22Rv1 (cell line): Measurements from ENCODE around the gene DEFB119.
"Not testable (repeated sequence)": the region's sequence is repeated elsewhere in the genome, so short reads cannot be mapped to it uniquely, and the experiment has no call there.

Experiments used
- ZFX ChIP-seq: fragments of 450-650 bp; IDR thresholded peaks from 2 replicates; pipeline ENCODE4 v1.6.1; 2017; ENCODE audit warnings: antibody characterized with exemption, borderline replicate concordance
- TF ChIP-seq, protein P1 (sequence below): fragments of 450-650 bp; IDR thresholded peaks from 2 replicates; pipeline ENCODE4 v1.5.1; 2017; ENCODE audit warnings: mild to moderate bottlenecking

DNA sequence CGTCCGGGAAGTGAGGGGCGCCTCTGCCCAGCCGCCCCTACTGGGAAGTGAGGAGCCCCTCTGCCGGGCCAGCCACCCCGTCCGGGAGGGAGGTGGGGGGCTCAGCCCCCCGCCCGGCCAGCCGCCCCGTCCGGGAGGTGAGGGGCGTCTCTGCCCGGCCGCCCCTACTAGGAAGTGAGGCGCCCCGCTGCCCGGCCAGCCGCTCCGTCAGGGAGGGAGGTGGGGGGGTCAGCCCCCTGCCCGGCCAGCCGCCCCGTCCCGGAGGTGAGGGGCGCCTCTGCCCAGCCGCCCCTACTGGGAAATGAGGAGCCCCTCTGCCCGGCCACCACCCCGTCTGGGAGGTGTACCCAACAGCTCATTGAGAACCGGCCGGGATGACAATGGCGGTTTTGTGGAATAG, 37.2 kb upstream of the DEFB119 start:
- TF ChIP-seq, protein P1, sequence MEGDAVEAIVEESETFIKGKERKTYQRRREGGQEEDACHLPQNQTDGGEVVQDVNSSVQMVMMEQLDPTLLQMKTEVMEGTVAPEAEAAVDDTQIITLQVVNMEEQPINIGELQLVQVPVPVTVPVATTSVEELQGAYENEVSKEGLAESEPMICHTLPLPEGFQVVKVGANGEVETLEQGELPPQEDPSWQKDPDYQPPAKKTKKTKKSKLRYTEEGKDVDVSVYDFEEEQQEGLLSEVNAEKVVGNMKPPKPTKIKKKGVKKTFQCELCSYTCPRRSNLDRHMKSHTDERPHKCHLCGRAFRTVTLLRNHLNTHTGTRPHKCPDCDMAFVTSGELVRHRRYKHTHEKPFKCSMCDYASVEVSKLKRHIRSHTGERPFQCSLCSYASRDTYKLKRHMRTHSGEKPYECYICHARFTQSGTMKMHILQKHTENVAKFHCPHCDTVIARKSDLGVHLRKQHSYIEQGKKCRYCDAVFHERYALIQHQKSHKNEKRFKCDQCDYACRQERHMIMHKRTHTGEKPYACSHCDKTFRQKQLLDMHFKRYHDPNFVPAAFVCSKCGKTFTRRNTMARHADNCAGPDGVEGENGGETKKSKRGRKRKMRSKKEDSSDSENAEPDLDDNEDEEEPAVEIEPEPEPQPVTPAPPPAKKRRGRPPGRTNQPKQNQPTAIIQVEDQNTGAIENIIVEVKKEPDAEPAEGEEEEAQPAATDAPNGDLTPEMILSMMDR: not testable (repeated sequence)
- TF ChIP-seq ZFX: not testable (repeated sequence)
